ENCODE data around the gene AGPS.

Gene AGPS

GRCh38 chr2:177392373-177393202 lies at the start of gene AGPS:
TSS of gene AGPS (plus strand) at chr2:177392773. CDS start at chr2:177392790, 17 bp downstream.
- DNase-seq (ENCODE audit: extremely low read depth, low read depth) = no peak
- TF ChIP-seq, protein P1, sequence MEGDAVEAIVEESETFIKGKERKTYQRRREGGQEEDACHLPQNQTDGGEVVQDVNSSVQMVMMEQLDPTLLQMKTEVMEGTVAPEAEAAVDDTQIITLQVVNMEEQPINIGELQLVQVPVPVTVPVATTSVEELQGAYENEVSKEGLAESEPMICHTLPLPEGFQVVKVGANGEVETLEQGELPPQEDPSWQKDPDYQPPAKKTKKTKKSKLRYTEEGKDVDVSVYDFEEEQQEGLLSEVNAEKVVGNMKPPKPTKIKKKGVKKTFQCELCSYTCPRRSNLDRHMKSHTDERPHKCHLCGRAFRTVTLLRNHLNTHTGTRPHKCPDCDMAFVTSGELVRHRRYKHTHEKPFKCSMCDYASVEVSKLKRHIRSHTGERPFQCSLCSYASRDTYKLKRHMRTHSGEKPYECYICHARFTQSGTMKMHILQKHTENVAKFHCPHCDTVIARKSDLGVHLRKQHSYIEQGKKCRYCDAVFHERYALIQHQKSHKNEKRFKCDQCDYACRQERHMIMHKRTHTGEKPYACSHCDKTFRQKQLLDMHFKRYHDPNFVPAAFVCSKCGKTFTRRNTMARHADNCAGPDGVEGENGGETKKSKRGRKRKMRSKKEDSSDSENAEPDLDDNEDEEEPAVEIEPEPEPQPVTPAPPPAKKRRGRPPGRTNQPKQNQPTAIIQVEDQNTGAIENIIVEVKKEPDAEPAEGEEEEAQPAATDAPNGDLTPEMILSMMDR (IDR thresholded peaks at IDR 0.05; ENCODE audit: low read depth, low read length, missing control alignments) = no peak

GRCh38 chr2:177343773-177344172 lies 48.8 kb upstream of the AGPS start:
- TF ChIP-seq, protein P1 (IDR thresholded peaks at IDR 0.05; ENCODE audit: low read depth, low read length, missing control alignments) = no peak
- no peak for DNase-seq (ENCODE audit: extremely low read depth, low read depth)

More at GRCh38 chr2:177392373-177393202, at the start of gene AGPS:
- peak within 1 kb of the TSS; percentile 71 for H3K4me3 ChIP-seq (replicated peaks; ENCODE audit: low read depth, low read length)

GRCh38 chr2:177344316-177344715 lies 48.3 kb upstream of the AGPS start:
- no peak for DNase-seq (ENCODE audit: extremely low read depth, low read depth)
- no peak overlapping the region for H3K4me3 ChIP-seq (replicated peaks; ENCODE audit: low read depth, low read length)
- TF ChIP-seq, protein P1 (IDR thresholded peaks at IDR 0.05; ENCODE audit: low read depth, low read length, missing control alignments) = no peak

More at GRCh38 chr2:177343773-177344172, 48.8 kb upstream of the AGPS start:
- H3K4me3 ChIP-seq (replicated peaks; ENCODE audit: low read depth, low read length) = no peak overlapping the region

DNA sequence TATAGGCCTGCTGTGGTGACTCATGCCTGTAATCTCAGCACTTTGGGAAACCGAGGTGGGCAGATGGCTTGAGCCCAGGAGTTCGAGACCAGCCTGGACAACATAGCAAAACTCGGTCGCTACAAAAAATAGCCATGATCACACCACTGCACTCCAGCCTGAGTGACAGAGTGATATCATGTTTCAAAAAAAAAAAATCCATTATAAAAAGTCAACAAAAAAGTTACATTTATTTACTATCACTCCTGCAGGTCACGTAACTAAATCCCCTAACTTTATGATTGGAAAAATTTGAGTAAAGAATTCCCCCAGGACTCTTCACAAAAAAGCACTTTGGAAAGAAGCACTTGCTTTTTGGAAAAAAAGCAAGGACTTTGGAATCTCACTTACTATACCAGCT lies 46.4 kb upstream of the AGPS start:
- H3K4me3 ChIP-seq (replicated peaks; ENCODE audit: low read depth, low read length) = no peak overlapping the region
- TF ChIP-seq, protein P1 (IDR thresholded peaks at IDR 0.05; ENCODE audit: low read depth, low read length, missing control alignments) = no peak
- no peak for DNase-seq (ENCODE audit: extremely low read depth, low read depth)

DNA sequence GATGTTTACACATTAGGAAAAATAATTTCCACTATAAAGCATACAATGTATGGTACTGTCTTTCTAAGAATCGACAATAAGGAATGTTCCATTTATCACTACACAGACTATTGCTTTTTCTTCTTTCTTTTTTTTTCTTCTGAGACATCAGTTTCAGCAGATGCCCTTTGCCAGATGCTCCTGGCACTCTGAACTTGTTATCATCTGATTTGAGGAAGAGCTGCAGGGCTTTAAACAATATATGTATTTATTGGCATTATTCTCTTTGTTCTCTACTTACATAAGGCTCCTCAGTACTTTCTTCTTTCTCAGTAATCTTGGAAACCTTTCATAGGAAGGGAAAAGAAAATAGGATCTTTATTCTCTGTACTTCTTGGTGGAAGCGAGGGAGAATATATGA lies 45.0 kb upstream of the AGPS start:
- DNase-seq (ENCODE audit: extremely low read depth, low read depth) = no peak
- TF ChIP-seq, protein P1 (IDR thresholded peaks at IDR 0.05; ENCODE audit: low read depth, low read length, missing control alignments) = no peak
- no peak overlapping the region for H3K4me3 ChIP-seq (replicated peaks; ENCODE audit: low read depth, low read length)

- TF ChIP-seq, protein P1 (IDR thresholded peaks at IDR 0.05; ENCODE audit: low read depth, low read length, missing control alignments) = no peak
- DNase-seq (ENCODE audit: extremely low read depth, low read depth) = no peak
- no peak overlapping the region for H3K4me3 ChIP-seq (replicated peaks; ENCODE audit: low read depth, low read length)
These were observed 44.4 kb upstream of the AGPS start for GRCh38 chr2:177348118-177348654.
